A549 treated with Mapracorat at 1 μM for 4 hours (cell line): ENCODE results near the gene PTPN2. TPM values are rescaled to one million over a fixed set of nuclear protein-coding genes. Genes with fewer than 3 reads are reported as not detected.

Experiments
- total RNA-seq: library from RNA; stranded (reverse); fragments of 200-300 nt; extraction: Qiagen RNA extraction; gene quantifications from 5 replicates; pipeline ENCODE4 v1.2.3, GENCODE V29; 2022

The PTPN2 gene
- total RNA-seq, result 18.2 to 20.6 TPM (median 19.6 TPM) in 5 replicates

DNA sequence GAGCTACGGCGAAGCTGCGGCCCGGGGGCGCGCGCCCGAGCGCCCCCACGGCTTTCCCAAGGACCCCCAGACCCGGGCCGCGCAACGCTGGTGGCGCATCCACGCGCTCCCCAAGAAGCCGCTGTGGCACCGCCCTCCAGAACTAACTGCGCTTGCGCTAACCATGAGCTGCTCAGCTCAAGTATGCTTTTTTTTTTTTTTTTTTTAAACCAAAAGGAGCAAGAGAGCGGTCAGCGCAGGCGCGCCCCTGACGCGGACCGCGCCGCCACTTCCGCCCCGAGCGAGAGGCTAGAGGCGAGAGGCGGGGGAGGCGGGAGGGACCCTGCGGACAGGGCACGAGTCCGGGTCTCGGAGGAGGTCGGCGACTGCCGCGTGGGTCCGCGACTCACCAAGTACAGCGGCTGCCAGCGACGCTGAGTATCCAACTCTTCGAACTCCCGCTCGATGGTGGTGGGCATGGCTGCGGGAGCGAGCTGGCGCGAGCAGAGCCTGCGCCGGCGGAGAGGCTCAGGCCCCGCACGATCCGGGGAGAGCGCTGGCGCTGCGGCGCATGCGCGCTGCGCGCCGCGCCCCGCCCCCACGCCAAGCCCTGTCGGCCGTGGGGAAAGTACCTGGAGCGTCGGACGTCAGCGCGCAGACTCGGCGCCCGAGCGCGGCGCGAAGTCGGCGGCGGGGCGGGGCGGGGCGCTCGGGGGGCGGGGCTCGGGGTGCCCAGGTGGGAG is at the start of gene PTPN2:
Gene PTPN2, minus strand, starts transcription at position 554 of the 722 bp plus-strand sequence. Its CDS starts 96 bp downstream, at position 458.

Other genes with a start within 250 kb of the PTPN2 start
- gene SPIRE1, start 226.1 kb downstream of the PTPN2 start, total RNA-seq, result 13.5 to 18.0 TPM (median 16.7 TPM) in 5 replicates
- 5.2 to 7.9 TPM (median 5.9 TPM) in 5 replicates for gene CEP76, start 181.5 kb downstream of the PTPN2 start, total RNA-seq
- 65.7 to 72.0 TPM (median 68.3 TPM) in 5 replicates for gene PSMG2, start 181.2 kb downstream of the PTPN2 start, total RNA-seq
- 24.2 to 27.8 TPM (median 25.8 TPM) in 5 replicates for gene SEH1L, start 63.8 kb upstream of the PTPN2 start, total RNA-seq
- 7.2 to 9.3 TPM (median 8.9 TPM) in 5 replicates for gene CEP192, start 107.1 kb upstream of the PTPN2 start, total RNA-seq